Fibroblast of mammary gland (primary cell): Measurements from ENCODE around the gene DENND4B.

Experiments
- DNase-seq: peaks from one replicate; pipeline ENCODE4 v3.0.0-alpha.2; 2010; ENCODE audit warnings: low read depth
- H3K4me3 ChIP-seq: 2 replicates; pipeline ENCODE4 v1.5.1; 2011; ENCODE audit warnings: low read depth, mild to moderate bottlenecking, low read length, moderate library complexity; ENCODE audit not compliant: control insufficient read depth
- CTCF ChIP-seq: conservative IDR thresholded peaks from 2 replicates; pipeline ENCODE4 v1.5.1; 2011; ENCODE audit warnings: low read depth, low read length, inconsistent platforms; ENCODE audit not compliant: control insufficient read depth, insufficient read depth

Gene DENND4B

GRCh38 chr1:153968408-153968807 is 21.9 kb upstream of the DENND4B start:
- no peak for TF ChIP-seq CTCF
- no peak for DNase-seq
- peak overlapping the region; percentile 71 for H3K4me3 ChIP-seq

- no peak for DNase-seq
- H3K4me3 ChIP-seq = peak overlapping the region; percentile 71
- no peak for TF ChIP-seq CTCF
Measured at GRCh38 chr1:153968000-153968363, 21.5 kb upstream of the DENND4B start.

- H3K4me3 ChIP-seq = peak within 1 kb of the TSS; percentile 71
- peak; percentile 99 for DNase-seq
- TF ChIP-seq CTCF = peak; percentile 32
Measured at GRCh38 chr1:153967107-153967999, 20.8 kb upstream of the DENND4B start, which contains the start of gene CREB3L4. Gene CREB3L4, plus strand, starts transcription at chr1:153967902. Its CDS starts 624 bp downstream, at chr1:153968526.

- peak overlapping the region; percentile 67 for H3K4me3 ChIP-seq
- no peak for DNase-seq
- no peak for TF ChIP-seq CTCF
Measured at GRCh38 chr1:153963850-153964331, 17.4 kb upstream of the DENND4B start.

GRCh38 chr1:153963030-153963849 is 16.7 kb upstream of the DENND4B start, which contains the start of gene SLC39A1:
Gene SLC39A1, minus strand, starts transcription at chr1:153963537. Its CDS starts 822 bp downstream, at chr1:153962715.
- peak within 1 kb of the TSS; percentile 67 for H3K4me3 ChIP-seq
- TF ChIP-seq CTCF = no peak
- DNase-seq = peak; percentile 95
